Stromal cell of bone marrow (primary cell): ENCODE results near the gene GTPBP10.
"Not testable (repeated sequence)": the region's sequence is repeated elsewhere in the genome, so short reads cannot be mapped to it uniquely, and the experiment has no call there.

ENCODE experiments used
- DNase-seq: peaks from one replicate; pipeline ENCODE4 v3.0.0-alpha.2; 2012; ENCODE audit warnings: low read depth

The GTPBP10 gene

GRCh38 chr7:90346336-90347125 is at the start of gene GTPBP10:
GTPBP10 (plus strand) TSS chr7:90346716; CDS start chr7:90346742, 26 bp downstream.
- peak; percentile 90 for DNase-seq

GRCh38 chr7:90298145-90299038 is 48.1 kb upstream of the GTPBP10 start:
- peak; percentile 61 for DNase-seq

- DNase-seq = no peak
Measured at GRCh38 chr7:90303241-90303640, 43.3 kb upstream of the GTPBP10 start.

- DNase-seq = no peak
Measured at GRCh38 chr7:90309872-90310271, 36.6 kb upstream of the GTPBP10 start.

- DNase-seq = no peak
Measured at GRCh38 chr7:90311175-90311574, 35.3 kb upstream of the GTPBP10 start.

- DNase-seq = no peak
Measured at GRCh38 chr7:90312745-90313144, 33.8 kb upstream of the GTPBP10 start.

- DNase-seq = no peak
Measured at GRCh38 chr7:90313907-90314306, 32.6 kb upstream of the GTPBP10 start.

GRCh38 chr7:90320014-90320413 is 26.5 kb upstream of the GTPBP10 start:
- no peak for DNase-seq

GRCh38 chr7:90320418-90320800 is 26.1 kb upstream of the GTPBP10 start:
- DNase-seq = no peak

- DNase-seq = no peak
Measured at GRCh38 chr7:90320801-90321494, 25.6 kb upstream of the GTPBP10 start, which contains the start of gene FAM237B. FAM237B (minus strand) TSS chr7:90321304; CDS start chr7:90319748, 1,556 bp downstream.

- DNase-seq = no peak
Measured at GRCh38 chr7:90322837-90323236, 23.7 kb upstream of the GTPBP10 start.

- no peak for DNase-seq
Measured at GRCh38 chr7:90326500-90326899, 20.0 kb upstream of the GTPBP10 start.

GRCh38 chr7:90334193-90334843 is 12.2 kb upstream of the GTPBP10 start:
- no peak for DNase-seq

GRCh38 chr7:90334926-90335325 is 11.6 kb upstream of the GTPBP10 start:
- not testable (repeated sequence) for DNase-seq

- no peak for DNase-seq
Measured at GRCh38 chr7:90337106-90337505, 9.4 kb upstream of the GTPBP10 start.

GRCh38 chr7:90345016-90345415 is 1.5 kb upstream of the GTPBP10 start:
- DNase-seq = no peak

GRCh38 chr7:90345595-90346335 is 751 bp upstream of the GTPBP10 start:
- peak; percentile 13 for DNase-seq

GRCh38 chr7:90347759-90348158 is 1.2 kb downstream of the GTPBP10 start:
- DNase-seq = no peak

- DNase-seq = no peak
Measured at GRCh38 chr7:90349305-90349704, 2.8 kb downstream of the GTPBP10 start.

GRCh38 chr7:90350032-90350431 is 3.5 kb downstream of the GTPBP10 start:
- DNase-seq = not testable (repeated sequence)

- no peak for DNase-seq
Measured at GRCh38 chr7:90351987-90352386, 5.5 kb downstream of the GTPBP10 start.
